SU-DHL-6 (cell line): ENCODE results near the gene SCD5.

ENCODE experiments used
- H2AFZ ChIP-seq: fragments of 200-600 bp; sonication (generic); 2 replicates; pipeline ENCODE4 v1.6.1; 2014; ENCODE audit warnings: low read depth, mild to moderate bottlenecking, moderate library complexity, mixed read lengths, antibody characterized with exemption, low read length; ENCODE audit not compliant: severe bottlenecking
- H3F3A ChIP-seq: fragments of 200-600 bp; shearing (Covaris generic); 2 replicates; pipeline ENCODE4 v1.6.0; 2016; ENCODE audit warnings: antibody characterized with exemption, mild to moderate bottlenecking; ENCODE audit not compliant: insufficient read depth
- H3K27ac ChIP-seq: fragments of 200-600 bp; sonication (generic); 2 replicates; pipeline ENCODE4 v1.5.1; 2016; ENCODE audit warnings: low read depth, mild to moderate bottlenecking, low read length, moderate library complexity, mixed read lengths
- H3K27me3 ChIP-seq: fragments of 200-600 bp; sonication (generic), shearing (Covaris generic); 2 replicates; pipeline ENCODE4 v1.6.0; 2014; ENCODE audit warnings: mild to moderate bottlenecking, low read length
- H3K36me3 ChIP-seq: fragments of 200-600 bp; sonication (generic); 2 replicates; pipeline ENCODE4 v1.6.1; 2014; ENCODE audit warnings: mild to moderate bottlenecking, low read length, mixed read lengths
- H3K4me2 ChIP-seq: fragments of 300-600, 200-600 bp; shearing (Covaris generic), sonication (generic); 2 replicates; pipeline ENCODE4 v1.6.0; 2014; ENCODE audit warnings: low read length, low read depth, mild to moderate bottlenecking; ENCODE audit not compliant: poor library complexity, severe bottlenecking
- H3K4me3 ChIP-seq: fragments of 200-600 bp; sonication (generic); 2 replicates; pipeline ENCODE4 v1.5.1; 2014; ENCODE audit warnings: antibody characterized with exemption, low read length, mild to moderate bottlenecking, mixed read lengths; ENCODE audit not compliant: insufficient read depth, poor library complexity, severe bottlenecking
- H3K79me2 ChIP-seq: fragments of 200-600 bp; sonication (generic); 2 replicates; pipeline ENCODE4 v1.6.1; 2014; ENCODE audit warnings: mild to moderate bottlenecking, low read length, moderate library complexity; ENCODE audit not compliant: insufficient read depth
- H3K9ac ChIP-seq: fragments of 200-600 bp; sonication (generic); 2 replicates; pipeline ENCODE4 v1.7.0; 2014; ENCODE audit warnings: mild to moderate bottlenecking, low read length
- H3K9me2 ChIP-seq: fragments of 200-600 bp; sonication (generic); replicated peaks from 2 replicates; pipeline ENCODE4 v1.6.1; 2014; ENCODE audit warnings: low read length; ENCODE audit not compliant: insufficient read depth
- H3K9me3 ChIP-seq: fragments of 200-600 bp; sonication (generic); 2 replicates; pipeline ENCODE4 v1.6.1; 2014; ENCODE audit warnings: low read length, mixed read lengths; ENCODE audit not compliant: insufficient read depth
- H4K20me1 ChIP-seq: fragments of 200-600 bp; sonication (generic); 2 replicates; pipeline ENCODE4 v1.6.1; 2014; ENCODE audit warnings: low read depth, mild to moderate bottlenecking, antibody characterized with exemption, low read length, moderate library complexity, mixed read lengths
- EZH2phosphoT487 ChIP-seq: fragments of 200-600 bp; sonication (generic), shearing (Covaris generic); conservative IDR thresholded peaks from 2 replicates; pipeline ENCODE4 v1.6.1; 2018; ENCODE audit warnings: mild to moderate bottlenecking, antibody characterized with exemption, low read length, moderate library complexity, mixed read lengths
- TF ChIP-seq, protein P1 (sequence below): fragments of 200-600 bp; sonication (generic); IDR thresholded peaks from one replicate; pipeline ENCODE4 v1.5.1; 2017; ENCODE audit warnings: antibody characterized with exemption, mild to moderate bottlenecking, low read length, moderate library complexity; ENCODE audit not compliant: insufficient read depth, poor library complexity, severe bottlenecking

SCD5 gene

DNA sequence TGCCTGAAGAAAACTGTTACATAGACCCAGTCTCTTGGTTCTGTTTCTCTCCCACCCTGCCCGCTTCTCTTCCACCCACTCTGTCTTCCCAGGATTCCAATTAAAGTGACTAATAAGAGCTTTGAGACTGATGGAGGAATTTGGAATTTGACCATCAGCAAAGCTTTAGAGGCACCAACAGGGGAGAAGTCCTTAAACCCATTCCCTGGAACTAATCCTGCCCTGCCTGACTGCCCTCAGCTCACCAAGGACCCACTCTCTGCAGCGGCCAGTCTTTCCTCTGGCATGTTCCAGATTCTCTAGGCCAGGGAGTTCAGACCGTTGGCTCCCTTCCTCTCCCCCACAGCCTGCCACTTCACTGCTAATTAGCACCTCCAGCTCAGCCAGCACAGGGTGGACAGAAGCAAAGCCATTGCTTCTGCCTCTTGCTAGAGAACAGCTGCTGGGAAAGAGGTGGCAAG, 23.9 kb downstream of the SCD5 start:
- H4K20me1 ChIP-seq = no peaks in the 10 kb centered on the region
- no peak overlapping the region for H2AFZ ChIP-seq
- no peaks in the 10 kb centered on the region for H3F3A ChIP-seq
- no peak overlapping the region for H3K9ac ChIP-seq
- no peak overlapping the region for H3K4me3 ChIP-seq
- TF ChIP-seq, protein P1, sequence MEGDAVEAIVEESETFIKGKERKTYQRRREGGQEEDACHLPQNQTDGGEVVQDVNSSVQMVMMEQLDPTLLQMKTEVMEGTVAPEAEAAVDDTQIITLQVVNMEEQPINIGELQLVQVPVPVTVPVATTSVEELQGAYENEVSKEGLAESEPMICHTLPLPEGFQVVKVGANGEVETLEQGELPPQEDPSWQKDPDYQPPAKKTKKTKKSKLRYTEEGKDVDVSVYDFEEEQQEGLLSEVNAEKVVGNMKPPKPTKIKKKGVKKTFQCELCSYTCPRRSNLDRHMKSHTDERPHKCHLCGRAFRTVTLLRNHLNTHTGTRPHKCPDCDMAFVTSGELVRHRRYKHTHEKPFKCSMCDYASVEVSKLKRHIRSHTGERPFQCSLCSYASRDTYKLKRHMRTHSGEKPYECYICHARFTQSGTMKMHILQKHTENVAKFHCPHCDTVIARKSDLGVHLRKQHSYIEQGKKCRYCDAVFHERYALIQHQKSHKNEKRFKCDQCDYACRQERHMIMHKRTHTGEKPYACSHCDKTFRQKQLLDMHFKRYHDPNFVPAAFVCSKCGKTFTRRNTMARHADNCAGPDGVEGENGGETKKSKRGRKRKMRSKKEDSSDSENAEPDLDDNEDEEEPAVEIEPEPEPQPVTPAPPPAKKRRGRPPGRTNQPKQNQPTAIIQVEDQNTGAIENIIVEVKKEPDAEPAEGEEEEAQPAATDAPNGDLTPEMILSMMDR = no peak
- no peak for TF ChIP-seq EZH2phosphoT487
- no peak overlapping the region for H3K27ac ChIP-seq
- H3K9me2 ChIP-seq = no peaks in the 10 kb centered on the region
- no peaks in the 10 kb centered on the region for H3K36me3 ChIP-seq
- no peak overlapping the region for H3K4me2 ChIP-seq
- H3K79me2 ChIP-seq = no peaks in the 10 kb centered on the region
- no peaks in the 10 kb centered on the region for H3K9me3 ChIP-seq
- no peaks in the 10 kb centered on the region for H3K27me3 ChIP-seq

DNA sequence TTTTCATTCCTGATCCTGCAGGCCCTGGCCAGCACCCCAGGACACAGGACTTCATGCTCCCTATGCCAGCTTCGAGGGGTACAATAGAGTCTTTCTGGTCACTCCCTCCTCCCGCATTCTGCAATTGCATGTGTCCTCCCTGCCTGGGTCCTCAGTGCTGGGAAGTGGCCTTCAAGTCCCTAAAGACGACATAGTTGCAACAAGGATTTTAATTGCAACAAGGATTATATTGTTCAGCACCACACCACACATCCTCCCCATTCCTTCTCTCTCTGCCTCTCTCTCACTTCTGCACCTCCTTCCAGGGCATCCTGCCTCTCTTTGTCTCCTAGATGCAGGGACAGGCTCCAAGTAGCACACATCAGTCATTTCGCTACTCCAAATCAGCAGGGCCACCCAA, 25.5 kb downstream of the SCD5 start:
- Histone ChIP-seq H4K20me1 (no peaks in the 10 kb centered on the region), H3K4me2 (no peak overlapping the region), H3K27ac (no peak overlapping the region), H3K4me3 (no peak overlapping the region), H3K9me3 (no peaks in the 10 kb centered on the region), H3K79me2 (no peaks in the 10 kb centered on the region), H3F3A (no peaks in the 10 kb centered on the region), H2AFZ (no peak overlapping the region), H3K36me3 (no peaks in the 10 kb centered on the region), H3K27me3 (no peaks in the 10 kb centered on the region), H3K9me2 (no peaks in the 10 kb centered on the region), H3K9ac (no peak overlapping the region)
- no peak for TF ChIP-seq EZH2phosphoT487
- TF ChIP-seq, protein P1 = no peak

DNA sequence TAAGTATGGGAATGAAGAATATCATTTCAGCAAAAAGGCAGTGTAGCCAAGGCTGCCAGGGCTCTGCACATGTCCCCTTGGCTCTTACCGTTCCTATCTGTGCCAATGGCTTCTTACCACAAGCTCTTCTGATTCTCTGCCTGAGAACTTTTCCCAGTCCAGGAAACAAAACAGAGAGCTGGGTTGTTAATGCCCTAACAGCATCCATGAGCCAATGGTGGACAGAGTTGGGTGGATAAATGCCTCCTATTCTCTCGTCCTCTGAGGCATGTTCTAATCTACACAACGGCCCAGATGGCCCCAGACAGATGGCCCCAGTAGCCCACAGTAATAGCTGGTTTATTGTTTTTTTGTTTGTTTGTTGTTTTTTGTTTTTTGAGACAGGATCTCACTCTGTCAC, 28.0 kb downstream of the SCD5 start:
- Histone ChIP-seq H3K36me3 (no peaks in the 10 kb centered on the region), H3K79me2 (no peaks in the 10 kb centered on the region), H3K9me3 (no peaks in the 10 kb centered on the region), H4K20me1 (no peaks in the 10 kb centered on the region), H3F3A (no peaks in the 10 kb centered on the region), H3K27ac (no peak overlapping the region), H3K4me2 (no peak overlapping the region), H3K9me2 (no peaks in the 10 kb centered on the region), H3K9ac (no peak overlapping the region), H2AFZ (no peak overlapping the region), H3K4me3 (no peak overlapping the region), H3K27me3 (no peaks in the 10 kb centered on the region)
- TF ChIP-seq, protein P1 = no peak
- TF ChIP-seq EZH2phosphoT487 = no peak
